K562 (cell line): Measurements from ENCODE around the gene RBX1. TPM values are rescaled to one million over a fixed set of nuclear protein-coding genes. Genes with fewer than 3 reads are reported as not detected.

Source experiments
- CEBPG ChIP-seq, 3 experiments: fragments of 200-800 bp in 1 of 3; sonication (Bioruptor generic) in 1 of 3; sonication (generic) in 1 of 3; formaldehyde crosslinking in 1 of 3; IDR thresholded peaks in 2 of 3; conservative IDR thresholded peaks in 1 of 3; 2 replicates each; pipeline versions ENCODE4 v1.6.1 to v1.8.0; 2016 to 2022; ENCODE audit warnings: missing compliant biosample characterization in 2 of 3, missing genetic modification characterization in 2 of 3, mild to moderate bottlenecking in 1 of 3, missing genetic modification reagents in 1 of 3
- CREM ChIP-seq: IDR thresholded peaks from 2 replicates; pipeline ENCODE4 v1.6.1; 2014; ENCODE audit warnings: antibody characterized with exemption, low read depth
- GTF2E2 ChIP-seq: fragments of 200-800 bp; sonication (Bioruptor generic); IDR thresholded peaks from 2 replicates; pipeline ENCODE4 v1.6.1; 2016; ENCODE audit warnings: missing genetic modification characterization, missing compliant biosample characterization
- NONO ChIP-seq, 2 experiments: fragments of 200-400 bp in 1 of 2; fragments of 450-650 bp in 1 of 2; formaldehyde crosslinking in 1 of 2; IDR thresholded peaks; 2 replicates each; pipeline ENCODE4 v1.6.1; 2017; ENCODE audit warnings: low read depth in 2 of 2, mild to moderate bottlenecking in 2 of 2, moderate library complexity in 2 of 2, low read length in 1 of 2
- POLR2G ChIP-seq: fragments of 200-400 bp; formaldehyde crosslinking; IDR thresholded peaks from 2 replicates; pipeline ENCODE4 v1.6.1; 2017; ENCODE audit warnings: low read depth, mild to moderate bottlenecking, antibody characterized with exemption, low read length, moderate library complexity
- SAFB ChIP-seq: fragments of 200-400 bp; formaldehyde crosslinking; IDR thresholded peaks from 2 replicates; pipeline ENCODE4 v1.6.1; 2017; ENCODE audit warnings: low read depth, low read length, borderline replicate concordance
- ZNF444 ChIP-seq: fragments of 250-450 bp; sonication (Bioruptor Pico); IDR thresholded peaks from 2 replicates; pipeline ENCODE4 v1.4.0; 2020; ENCODE audit warnings: mild to moderate bottlenecking, moderate library complexity
- polyA plus RNA-seq, 8 experiments: library from polyadenylated mRNA; depleted of rRNA in 4 of 8; stranded (reverse) in 5 of 8; unstranded in 3 of 8; fragments of >200 nt; fragmentation: Nextera tagmentation in 2 of 8; fragmentation: Illumina TruSeq in 1 of 8; extraction: Ambion mirVana in 2 of 8; extraction: Trizol in 1 of 8; gene quantifications; 2 replicates each; pipeline versions ENCODE4 v1.2.1 to v1.2.3, GENCODE V29; 2011 to 2014; ENCODE audit warnings: inconsistent platforms in 1 of 8, missing spikeins in 1 of 8
- total RNA-seq, 7 experiments: library from RNA; depleted of rRNA in 6 of 7; stranded (reverse); fragments of >200 nt in 6 of 7; fragmentation: Illumina TruSeq in 2 of 7; extraction: Trizol in 2 of 7; gene quantifications; 2 replicates each; pipeline versions ENCODE4 v1.2.1 to v1.2.3, GENCODE V29; 2011 to 2021; ENCODE audit warnings: low replicate concordance in 1 of 7

Gene RBX1
- total and polyA plus RNA-seq, 9 of the 15 experiments (the other 6 are each of a cell fraction or from before 2014, with no cell fraction given), result 44.0 to 259 (median 67.9) TPM

DNA sequence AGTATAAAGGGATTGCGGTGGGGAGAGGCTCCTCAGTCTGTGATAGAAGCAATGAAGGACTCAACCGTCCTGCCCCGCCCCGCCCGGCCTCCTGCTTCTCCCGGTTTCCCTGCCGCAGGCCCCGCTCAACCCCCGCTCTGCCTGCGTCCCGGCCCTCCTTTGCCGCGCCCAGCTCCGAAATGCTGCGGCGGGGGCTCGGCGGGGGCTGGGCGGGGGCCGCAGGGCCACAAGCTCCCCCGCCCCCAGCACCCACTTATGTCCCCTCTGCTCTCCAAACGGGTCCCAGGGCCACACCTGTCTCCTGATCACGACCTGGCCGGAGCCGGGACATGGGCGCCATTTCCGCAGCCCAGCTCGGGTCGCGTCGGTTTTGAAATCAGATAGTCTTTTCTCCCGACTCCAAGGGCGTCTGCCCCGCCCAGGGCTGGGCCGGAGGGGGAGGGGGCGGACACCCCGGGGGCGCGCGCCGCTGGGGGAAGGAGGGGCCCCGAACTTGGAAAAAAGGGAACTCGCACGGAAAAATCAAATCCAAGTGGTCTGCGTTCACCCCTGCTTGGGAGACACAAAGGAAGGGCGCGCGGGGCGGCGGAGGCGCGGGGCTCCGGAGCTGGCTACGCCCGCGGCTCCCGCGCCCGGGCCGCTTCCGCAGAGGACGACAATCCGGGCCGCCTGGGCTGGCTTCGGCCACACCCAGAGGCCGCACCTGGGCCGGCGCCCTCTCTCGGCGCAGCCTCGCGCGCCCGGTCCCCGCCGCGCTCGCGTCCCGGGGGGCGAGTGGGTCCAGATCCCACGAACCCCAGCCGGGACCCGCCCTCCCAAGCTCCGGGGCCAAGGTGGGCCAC, 70.7 kb downstream of the RBX1 start (continued):
- 0 out of 2 replicates have a peak, but pooled peaks have one; percentile 21 for TF ChIP-seq ZNF444
- TF ChIP-seq CEBPG (CRISPR knock-in tag; IDR thresholded peaks at IDR 0.05), result no peak
- no peak for TF ChIP-seq CEBPG (tag; conservative IDR thresholded peaks at IDR 0.05 in 1 of 2, IDR thresholded peaks at IDR 0.05 in 1 of 2)
- TF ChIP-seq SAFB, result peak; percentile 81
- peak; percentile 22 to 55; a peak in 1 of 4 replicates for TF ChIP-seq NONO (IDR thresholded peaks at IDR 0.05; ENCODE audit: low read depth in 2 of 2, low read length in 1 of 2)
- TF ChIP-seq CREM, result peak; percentile 28
- peak; percentile 90 for TF ChIP-seq POLR2G
- TF ChIP-seq GTF2E2 (tag), result peak; percentile 71; the same call in 1 of the 2 replicates
